OCI-LY3 (cell line): Measurements from ENCODE around the gene OPCML.

Experiments
- H2AFZ ChIP-seq: fragments of 200-600, 300-600 bp; shearing (Covaris generic); 2 replicates; pipeline ENCODE4 v1.6.0; 2014; ENCODE audit warnings: antibody characterized with exemption, low read depth, low read length
- H3K27ac ChIP-seq: fragments of 200-600, 300-600 bp; sonication (generic); 2 replicates; pipeline ENCODE4 v1.5.1; 2014; ENCODE audit warnings: mild to moderate bottlenecking, low read length, moderate library complexity, mixed read lengths
- H3K27me3 ChIP-seq: fragments of 200-600, 300-600 bp; sonication (generic); 2 replicates; pipeline ENCODE4 v1.6.1; 2014; ENCODE audit warnings: low read depth, low read length, mixed read lengths
- H3K36me3 ChIP-seq: fragments of 200-600, 300-600 bp; sonication (generic); replicated peaks from 2 replicates; pipeline ENCODE3; 2014; ENCODE audit warnings: low read depth, low read length, mixed read lengths
- H3K4me1 ChIP-seq: fragments of 300-600, 200-600 bp; sonication (generic); 2 replicates; pipeline ENCODE4 v1.6.1; 2014; ENCODE audit warnings: low read length, mixed read lengths
- H3K4me2 ChIP-seq: fragments of 200-600, 300-600 bp; sonication (generic); 2 replicates; pipeline ENCODE4 v1.6.1; 2014; ENCODE audit warnings: low read length, mixed read lengths
- H3K4me3 ChIP-seq: fragments of 300-600, 200-600 bp; sonication (generic); 2 replicates; pipeline ENCODE4 v1.5.1; 2014; ENCODE audit warnings: antibody characterized with exemption, mild to moderate bottlenecking, low read length, moderate library complexity
- H3K79me2 ChIP-seq: fragments of 300-600, 200-600 bp; shearing (Covaris generic); 2 replicates; pipeline ENCODE4 v1.6.1; 2014; ENCODE audit warnings: mild to moderate bottlenecking, low read length, mixed read lengths
- H3K9ac ChIP-seq: fragments of 300-600, 200-600 bp; shearing (Covaris generic); 2 replicates; pipeline ENCODE4 v1.6.0; 2014; ENCODE audit warnings: mild to moderate bottlenecking, low read length, moderate library complexity
- H3K9me3 ChIP-seq: fragments of 200-600, 300-600 bp; shearing (Covaris generic); 2 replicates; pipeline ENCODE4 v1.6.1; 2014; ENCODE audit warnings: low read length, mixed read lengths; ENCODE audit not compliant: insufficient read depth
- H4K20me1 ChIP-seq: fragments of 200-600, 300-600 bp; sonication (generic); 2 replicates; pipeline ENCODE4 v1.6.1; 2016; ENCODE audit warnings: low read length, mixed read lengths; ENCODE audit not compliant: insufficient read depth
- CTCF ChIP-seq: fragments of 200-600, 300-600 bp; sonication (generic); IDR thresholded peaks from 2 replicates; pipeline ENCODE4 v1.5.1; 2014; ENCODE audit warnings: antibody characterized with exemption, low read length, low read depth
- EZH2phosphoT487 ChIP-seq: fragments of 200-600 bp; shearing (Covaris generic); IDR thresholded peaks from 2 replicates; pipeline ENCODE4 v1.6.1; 2018; ENCODE audit warnings: antibody characterized with exemption, mixed run types, low read depth

OPCML gene

GRCh38 chr11:132872211-132872610 lies 660.1 kb downstream of the OPCML start:
- no peaks in the 10 kb centered on the region for H4K20me1 ChIP-seq
- no peaks in the 10 kb centered on the region for H3K79me2 ChIP-seq
- H3K27ac ChIP-seq = no peak overlapping the region
- no peak overlapping the region for H3K4me2 ChIP-seq
- no peaks in the 10 kb centered on the region for H3K36me3 ChIP-seq
- H3K9me3 ChIP-seq = no peaks in the 10 kb centered on the region
- H3K9ac ChIP-seq = no peak overlapping the region
- H3K4me3 ChIP-seq = no peak overlapping the region
- no peak overlapping the region for H2AFZ ChIP-seq
- H3K4me1 ChIP-seq = no peaks in the 10 kb centered on the region
- no peak for TF ChIP-seq EZH2phosphoT487
- TF ChIP-seq CTCF = no peak
- H3K27me3 ChIP-seq = no peaks in the 10 kb centered on the region

DNA sequence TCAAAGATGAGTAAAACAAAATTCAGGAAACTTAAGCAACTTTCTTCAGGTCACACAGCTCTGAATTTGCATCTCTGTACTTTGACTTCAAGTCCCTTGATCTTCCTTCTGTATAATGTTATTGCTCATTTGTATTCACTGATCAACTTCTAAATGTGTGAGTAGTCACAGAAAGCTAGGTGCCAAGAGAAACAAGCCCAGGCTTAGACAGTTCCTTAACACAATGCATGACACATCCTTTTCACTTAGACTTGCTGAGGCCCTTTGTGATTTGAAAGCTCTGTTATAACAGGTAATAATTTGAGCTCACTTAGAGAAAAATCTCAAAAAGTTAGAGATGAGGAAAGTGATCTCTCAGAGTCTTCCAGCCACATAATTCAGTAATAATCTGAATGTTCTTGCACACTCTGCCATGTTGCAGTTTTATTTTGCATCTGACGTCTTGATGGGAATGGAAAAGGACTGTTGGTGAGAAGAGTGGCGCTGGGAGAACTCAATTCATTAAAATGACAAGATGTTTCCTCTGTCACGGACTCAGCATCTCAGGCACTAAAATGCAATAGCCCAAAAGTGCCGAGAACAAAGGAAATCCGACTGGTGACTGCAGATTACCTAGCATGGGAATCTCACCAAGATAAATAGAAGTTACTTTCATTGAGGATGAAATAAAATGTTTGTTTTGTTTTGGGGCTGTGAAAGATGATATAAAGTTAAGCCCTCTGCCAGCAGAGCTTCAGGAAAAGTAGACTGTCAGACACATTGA lies 665.3 kb downstream of the OPCML start:
- Histone ChIP-seq H3K79me2 (no peaks in the 10 kb centered on the region), H3K36me3 (no peaks in the 10 kb centered on the region), H3K27ac (no peak overlapping the region), H3K4me3 (no peak overlapping the region), H3K9ac (no peak overlapping the region), H3K9me3 (no peaks in the 10 kb centered on the region), H4K20me1 (no peaks in the 10 kb centered on the region), H3K27me3 (no peaks in the 10 kb centered on the region), H3K4me1 (no peaks in the 10 kb centered on the region), H2AFZ (no peak overlapping the region), H3K4me2 (no peak overlapping the region)
- no peak for TF ChIP-seq EZH2phosphoT487

DNA sequence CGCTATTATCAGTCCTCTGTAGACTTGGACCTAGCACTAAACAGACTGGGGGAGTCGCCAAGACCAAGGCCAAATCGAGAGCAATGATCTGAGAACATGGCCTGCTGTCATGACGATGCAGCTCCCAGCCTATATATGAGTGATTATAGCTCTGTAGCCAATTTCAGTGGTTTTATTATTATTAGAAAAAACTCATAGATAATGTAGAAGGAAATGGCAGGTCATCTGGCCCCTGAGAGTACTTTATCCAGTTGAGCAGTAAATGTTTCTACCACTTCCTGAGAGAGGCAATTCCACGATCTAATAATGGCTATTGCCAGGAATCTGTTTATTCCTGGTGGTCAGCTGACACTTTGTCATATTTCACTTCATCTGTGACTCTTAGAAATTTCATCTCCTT lies 666.7 kb downstream of the OPCML start:
- Histone ChIP-seq H3K36me3 (no peaks in the 10 kb centered on the region), H3K4me1 (no peaks in the 10 kb centered on the region), H2AFZ (no peak overlapping the region), H3K79me2 (no peaks in the 10 kb centered on the region), H3K9ac (no peak overlapping the region), H3K4me2 (no peak overlapping the region), H3K9me3 (no peaks in the 10 kb centered on the region), H4K20me1 (no peaks in the 10 kb centered on the region), H3K27me3 (no peaks in the 10 kb centered on the region), H3K4me3 (no peak overlapping the region), H3K27ac (no peak overlapping the region)
- TF ChIP-seq EZH2phosphoT487 (no peak), CTCF (no peak)

GRCh38 chr11:132864811-132865576 lies 667.3 kb downstream of the OPCML start:
- Histone ChIP-seq H3K4me1 (no peaks in the 10 kb centered on the region), H3K9ac (no peak overlapping the region), H3K9me3 (no peaks in the 10 kb centered on the region), H3K36me3 (no peaks in the 10 kb centered on the region), H4K20me1 (no peaks in the 10 kb centered on the region), H3K27me3 (no peaks in the 10 kb centered on the region), H2AFZ (no peak overlapping the region), H3K4me3 (no peak overlapping the region), H3K79me2 (no peaks in the 10 kb centered on the region), H3K4me2 (no peak overlapping the region), H3K27ac (no peak overlapping the region)
- TF ChIP-seq EZH2phosphoT487 (no peak), CTCF (no peak)
